GM19035 (cell line): ENCODE data around the gene DDX59.
"Not testable (repeated sequence)": the region's sequence is repeated elsewhere in the genome, so short reads cannot be mapped to it uniquely, and the experiment has no call there.

Experiments used
- ATAC-seq: cut with Tn5 transposase; IDR thresholded peaks from one replicate; pipeline ENCODE4 v1.9.1; 2021; ENCODE audit not compliant: unreplicated experiment

Gene DDX59

GRCh38 chr1:200630515-200630899 lies 39.2 kb downstream of the DDX59 start:
- ATAC-seq = not testable (repeated sequence)

- no peak for ATAC-seq
These were observed 39.7 kb downstream of the DDX59 start for GRCh38 chr1:200629876-200630514.

- ATAC-seq = peak; percentile 75
These were observed 41.4 kb downstream of the DDX59 start for GRCh38 chr1:200628223-200628881.

- no peak for ATAC-seq
These were observed 42.0 kb downstream of the DDX59 start for GRCh38 chr1:200627575-200628222.

- no peak for ATAC-seq
These were observed 42.7 kb downstream of the DDX59 start for GRCh38 chr1:200626853-200627534.

GRCh38 chr1:200625381-200625824 lies 44.3 kb downstream of the DDX59 start:
- no peak for ATAC-seq

GRCh38 chr1:200624679-200625335 lies 44.9 kb downstream of the DDX59 start:
- ATAC-seq = no peak

GRCh38 chr1:200620273-200621131 lies 49.2 kb downstream of the DDX59 start, which contains the start of gene KIF14:
TSS of gene KIF14 (minus strand) at chr1:200620751. CDS start at chr1:200618723, 2,028 bp downstream.
- ATAC-seq = peak; percentile 93

- no peak for ATAC-seq
These were observed 49.8 kb downstream of the DDX59 start for GRCh38 chr1:200619894-200620272.

- ATAC-seq = no peak
These were observed 58.9 kb downstream of the DDX59 start for GRCh38 chr1:200610846-200611245.

- ATAC-seq = no peak
These were observed 67.1 kb downstream of the DDX59 start for GRCh38 chr1:200602632-200603031.
